SU-DHL-6 (cell line): ENCODE measurements around the gene USB1.

Experiments used
- H2AFZ ChIP-seq: fragments of 200-600 bp; sonication (generic); 2 replicates; pipeline ENCODE4 v1.6.1; 2014; ENCODE audit warnings: low read depth, mild to moderate bottlenecking, moderate library complexity, mixed read lengths, antibody characterized with exemption, low read length; ENCODE audit not compliant: severe bottlenecking
- H3F3A ChIP-seq: fragments of 200-600 bp; shearing (Covaris generic); 2 replicates; pipeline ENCODE4 v1.6.0; 2016; ENCODE audit warnings: antibody characterized with exemption, mild to moderate bottlenecking; ENCODE audit not compliant: insufficient read depth
- H3K27ac ChIP-seq: fragments of 200-600 bp; sonication (generic); 2 replicates; pipeline ENCODE4 v1.5.1; 2016; ENCODE audit warnings: low read depth, mild to moderate bottlenecking, low read length, moderate library complexity, mixed read lengths
- H3K27me3 ChIP-seq: fragments of 200-600 bp; sonication (generic), shearing (Covaris generic); 2 replicates; pipeline ENCODE4 v1.6.0; 2014; ENCODE audit warnings: mild to moderate bottlenecking, low read length
- H3K36me3 ChIP-seq: fragments of 200-600 bp; sonication (generic); 2 replicates; pipeline ENCODE4 v1.6.1; 2014; ENCODE audit warnings: mild to moderate bottlenecking, low read length, mixed read lengths
- H3K4me2 ChIP-seq: fragments of 300-600, 200-600 bp; shearing (Covaris generic), sonication (generic); 2 replicates; pipeline ENCODE4 v1.6.0; 2014; ENCODE audit warnings: low read length, low read depth, mild to moderate bottlenecking; ENCODE audit not compliant: poor library complexity, severe bottlenecking
- H3K4me3 ChIP-seq: fragments of 200-600 bp; sonication (generic); 2 replicates; pipeline ENCODE4 v1.5.1; 2014; ENCODE audit warnings: antibody characterized with exemption, low read length, mild to moderate bottlenecking, mixed read lengths; ENCODE audit not compliant: insufficient read depth, poor library complexity, severe bottlenecking
- H3K79me2 ChIP-seq: fragments of 200-600 bp; sonication (generic); 2 replicates; pipeline ENCODE4 v1.6.1; 2014; ENCODE audit warnings: mild to moderate bottlenecking, low read length, moderate library complexity; ENCODE audit not compliant: insufficient read depth
- H3K9ac ChIP-seq: fragments of 200-600 bp; sonication (generic); 2 replicates; pipeline ENCODE4 v1.7.0; 2014; ENCODE audit warnings: mild to moderate bottlenecking, low read length
- H3K9me2 ChIP-seq: fragments of 200-600 bp; sonication (generic); replicated peaks from 2 replicates; pipeline ENCODE4 v1.6.1; 2014; ENCODE audit warnings: low read length; ENCODE audit not compliant: insufficient read depth
- H3K9me3 ChIP-seq: fragments of 200-600 bp; sonication (generic); 2 replicates; pipeline ENCODE4 v1.6.1; 2014; ENCODE audit warnings: low read length, mixed read lengths; ENCODE audit not compliant: insufficient read depth
- H4K20me1 ChIP-seq: fragments of 200-600 bp; sonication (generic); 2 replicates; pipeline ENCODE4 v1.6.1; 2014; ENCODE audit warnings: low read depth, mild to moderate bottlenecking, antibody characterized with exemption, low read length, moderate library complexity, mixed read lengths
- CTCF ChIP-seq: fragments of 200-600 bp; sonication (generic); IDR thresholded peaks from one replicate; pipeline ENCODE4 v1.5.1; 2017; ENCODE audit warnings: antibody characterized with exemption, mild to moderate bottlenecking, low read length, moderate library complexity; ENCODE audit not compliant: insufficient read depth, poor library complexity, severe bottlenecking
- EZH2phosphoT487 ChIP-seq: fragments of 200-600 bp; sonication (generic), shearing (Covaris generic); conservative IDR thresholded peaks from 2 replicates; pipeline ENCODE4 v1.6.1; 2018; ENCODE audit warnings: mild to moderate bottlenecking, antibody characterized with exemption, low read length, moderate library complexity, mixed read lengths

USB1 gene

GRCh38 chr16:58026139-58026704 is 25.0 kb downstream of the USB1 start:
- H3K9ac ChIP-seq = peak overlapping the region; percentile 38
- H4K20me1 ChIP-seq = no peaks in the 10 kb centered on the region
- TF ChIP-seq EZH2phosphoT487 = no peak
- no peak for TF ChIP-seq CTCF
- no peaks in the 10 kb centered on the region for H3K9me2 ChIP-seq
- H3K27ac ChIP-seq = no peak overlapping the region
- H2AFZ ChIP-seq = no peak overlapping the region
- no peaks in the 10 kb centered on the region for H3K79me2 ChIP-seq
- H3K4me3 ChIP-seq = peak overlapping the region; percentile 63
- H3F3A ChIP-seq = no peaks in the 10 kb centered on the region
- H3K4me2 ChIP-seq = peak overlapping the region; percentile 85
- H3K36me3 ChIP-seq = no peaks in the 10 kb centered on the region
- no peaks in the 10 kb centered on the region for H3K27me3 ChIP-seq
- no peaks in the 10 kb centered on the region for H3K9me3 ChIP-seq

GRCh38 chr16:58026705-58027160 is 25.5 kb downstream of the USB1 start:
- Histone ChIP-seq H3K9ac (no peak overlapping the region), H3K4me3 (no peak overlapping the region), H3K27me3 (no peaks in the 10 kb centered on the region), H2AFZ (no peak overlapping the region), H4K20me1 (no peaks in the 10 kb centered on the region), H3K36me3 (no peaks in the 10 kb centered on the region), H3F3A (no peaks in the 10 kb centered on the region), H3K9me2 (no peaks in the 10 kb centered on the region), H3K4me2 (no peak overlapping the region), H3K79me2 (no peaks in the 10 kb centered on the region), H3K27ac (no peak overlapping the region), H3K9me3 (no peaks in the 10 kb centered on the region)
- TF ChIP-seq EZH2phosphoT487 = no peak
- TF ChIP-seq CTCF = no peak

GRCh38 chr16:58027161-58027915 is 26.1 kb downstream of the USB1 start:
- no peak overlapping the region for H3K4me2 ChIP-seq
- H3K4me3 ChIP-seq = no peak overlapping the region
- no peak overlapping the region for H3K9ac ChIP-seq
- no peaks in the 10 kb centered on the region for H3F3A ChIP-seq
- no peaks in the 10 kb centered on the region for H3K79me2 ChIP-seq
- H4K20me1 ChIP-seq = no peaks in the 10 kb centered on the region
- H3K9me2 ChIP-seq = no peaks in the 10 kb centered on the region
- no peak overlapping the region for H3K27ac ChIP-seq
- no peak overlapping the region for H2AFZ ChIP-seq
- TF ChIP-seq CTCF (no peak), EZH2phosphoT487 (no peak)
- H3K9me3 ChIP-seq = no peaks in the 10 kb centered on the region
- H3K27me3 ChIP-seq = no peaks in the 10 kb centered on the region
- H3K36me3 ChIP-seq = no peaks in the 10 kb centered on the region
